ENCODE measurements around the gene C11orf98.

Gene C11orf98

DNA sequence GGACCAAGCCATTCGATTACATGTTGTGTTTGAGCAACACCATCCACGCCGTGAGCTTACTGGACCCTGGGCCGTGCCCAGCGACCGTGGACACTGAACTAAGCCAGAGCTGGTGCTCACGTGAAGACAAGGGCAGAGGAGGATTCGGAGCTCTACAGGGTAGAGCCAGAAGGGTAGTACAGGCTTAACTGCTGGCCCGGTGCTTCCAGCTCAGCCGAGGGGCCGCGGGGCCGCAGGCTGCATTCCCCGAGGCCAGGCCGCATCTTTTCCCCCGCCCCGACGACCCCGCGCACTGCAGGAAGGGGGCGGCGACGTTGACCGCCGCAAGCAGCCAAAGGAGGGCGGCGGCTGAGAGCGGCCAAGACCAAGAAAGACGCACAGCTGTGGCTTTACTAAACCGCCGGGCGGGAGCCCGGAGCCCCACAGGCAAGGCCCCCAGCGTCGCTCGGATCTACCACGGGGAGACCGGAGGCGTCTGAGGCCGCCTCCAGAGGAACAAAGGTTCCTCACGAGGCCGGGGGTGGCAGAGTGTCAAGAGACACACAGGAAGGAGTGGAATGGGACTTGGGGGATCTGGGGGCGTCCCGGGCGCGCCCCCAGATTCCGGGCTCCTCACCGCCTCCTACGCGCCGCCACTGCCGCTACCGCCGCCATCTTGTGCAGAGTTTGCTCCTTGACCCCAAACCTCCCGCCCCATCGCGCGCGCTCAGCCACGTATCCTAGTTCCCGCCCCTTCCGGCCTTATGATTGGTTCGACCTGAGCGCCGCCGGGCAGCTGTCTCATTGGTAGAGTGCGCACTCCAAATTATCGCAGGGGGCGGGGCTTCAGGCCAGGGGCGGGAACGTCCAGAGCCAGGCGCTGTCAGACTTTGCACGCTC is 18.8 kb downstream of the C11orf98 start, which contains the start of gene GANAB:
TSS of gene GANAB (minus strand) at position 668 of the 879 bp plus-strand sequence. CDS start at position 654, 14 bp downstream.
- POLR2A ChIA-PET, result interaction anchor here (0.6 to 3.5 kb wide), 10 partner anchors 14 to 210 kb away, joined by 3 to 46 read pairs (median 4); partner anchors contain the start of genes B3GAT3, C11orf98, CSKMT and LRRN4CL
- H3K4me3 ChIP-seq (ENCODE audit: low read depth, low read length), result peak within 1 kb of the TSS; percentile 91
- peak; percentile 87 for DNase-seq (ENCODE audit: low read depth, low spot score)
- TF ChIP-seq, protein P1, sequence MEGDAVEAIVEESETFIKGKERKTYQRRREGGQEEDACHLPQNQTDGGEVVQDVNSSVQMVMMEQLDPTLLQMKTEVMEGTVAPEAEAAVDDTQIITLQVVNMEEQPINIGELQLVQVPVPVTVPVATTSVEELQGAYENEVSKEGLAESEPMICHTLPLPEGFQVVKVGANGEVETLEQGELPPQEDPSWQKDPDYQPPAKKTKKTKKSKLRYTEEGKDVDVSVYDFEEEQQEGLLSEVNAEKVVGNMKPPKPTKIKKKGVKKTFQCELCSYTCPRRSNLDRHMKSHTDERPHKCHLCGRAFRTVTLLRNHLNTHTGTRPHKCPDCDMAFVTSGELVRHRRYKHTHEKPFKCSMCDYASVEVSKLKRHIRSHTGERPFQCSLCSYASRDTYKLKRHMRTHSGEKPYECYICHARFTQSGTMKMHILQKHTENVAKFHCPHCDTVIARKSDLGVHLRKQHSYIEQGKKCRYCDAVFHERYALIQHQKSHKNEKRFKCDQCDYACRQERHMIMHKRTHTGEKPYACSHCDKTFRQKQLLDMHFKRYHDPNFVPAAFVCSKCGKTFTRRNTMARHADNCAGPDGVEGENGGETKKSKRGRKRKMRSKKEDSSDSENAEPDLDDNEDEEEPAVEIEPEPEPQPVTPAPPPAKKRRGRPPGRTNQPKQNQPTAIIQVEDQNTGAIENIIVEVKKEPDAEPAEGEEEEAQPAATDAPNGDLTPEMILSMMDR (IDR thresholded peaks at IDR 0.05; ENCODE audit: insufficient read depth, low read length, missing control alignments), result no peak
- CTCF ChIA-PET, result interaction anchor here (1.0 to 2.7 kb wide), 6 partner anchors 11 to 251 kb away, joined by 3 to 11 read pairs (median 4); partner anchors contain the start of genes C11orf98 and CSKMT

DNA sequence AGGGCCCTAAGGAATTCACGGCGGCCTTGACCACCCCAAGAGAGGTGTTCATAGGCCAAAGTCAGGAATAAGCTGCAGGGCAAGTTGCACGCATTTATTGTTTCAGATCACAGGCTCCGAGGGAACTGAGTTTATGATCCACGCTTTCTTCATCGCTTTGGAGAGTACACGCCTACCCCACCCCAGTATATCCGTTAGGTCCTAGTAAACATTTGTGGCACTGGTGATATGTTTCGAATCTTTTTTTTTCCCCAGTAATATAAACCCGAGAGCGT is 19.4 kb downstream of the C11orf98 start:
- TF ChIP-seq, protein P1 (IDR thresholded peaks at IDR 0.05; ENCODE audit: insufficient read depth, low read length, missing control alignments), result no peak
- ChIA-PET POLR2A (interaction anchor here (0.6 to 3.5 kb wide), 6 partner anchors 13 to 195 kb away, joined by 3 to 46 read pairs (median 4); partner anchors contain the start of genes C11orf98, CSKMT, LRRN4CL and TUT1), CTCF (interaction anchor here (1.0 to 2.7 kb wide), 7 partner anchors 11 to 251 kb away, joined by 3 to 11 read pairs (median 4); partner anchors contain the start of genes C11orf98 and CSKMT)
- H3K4me3 ChIP-seq (ENCODE audit: low read depth, low read length), result peak overlapping the region; percentile 91
- DNase-seq (ENCODE audit: low read depth, low spot score), result no peak

DNA sequence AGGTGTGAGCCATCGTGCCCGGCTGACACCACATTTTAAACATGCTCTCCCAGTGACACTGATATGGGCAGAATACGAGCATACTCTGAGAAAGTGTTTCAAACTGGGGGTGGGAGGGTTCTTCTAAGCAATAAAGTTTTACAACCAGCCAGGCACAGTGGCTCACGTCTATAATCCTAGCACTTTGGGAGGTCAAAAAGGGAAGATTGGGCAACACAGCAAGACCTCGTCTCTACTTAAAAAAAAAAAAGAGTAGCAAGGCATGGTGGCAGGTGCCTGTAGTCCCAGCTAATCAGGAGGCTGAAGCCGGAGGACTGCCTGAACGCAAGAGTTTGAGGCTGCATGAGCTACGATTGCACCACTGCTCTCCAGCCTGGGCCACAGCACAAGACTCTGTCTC is 20.8 kb downstream of the C11orf98 start:
- no peak overlapping the region for H3K4me3 ChIP-seq (ENCODE audit: low read depth, low read length)
- POLR2A ChIA-PET, result interaction anchor here (1.5 to 3.5 kb wide), 3 partner anchors 9 to 23 kb away, joined by 6 to 46 read pairs (median 6); partner anchors contain the start of genes B3GAT3, C11orf98, CSKMT and INTS5
- DNase-seq (ENCODE audit: low read depth, low spot score), result no peak
- TF ChIP-seq, protein P1 (IDR thresholded peaks at IDR 0.05; ENCODE audit: insufficient read depth, low read length, missing control alignments), result no peak
- CTCF ChIA-PET, result interaction anchor here (1.4 to 2.7 kb wide), 2 partner anchors 9 to 16 kb away, joined by 4 to 11 read pairs; no protein-coding TSS in a partner anchor

DNA sequence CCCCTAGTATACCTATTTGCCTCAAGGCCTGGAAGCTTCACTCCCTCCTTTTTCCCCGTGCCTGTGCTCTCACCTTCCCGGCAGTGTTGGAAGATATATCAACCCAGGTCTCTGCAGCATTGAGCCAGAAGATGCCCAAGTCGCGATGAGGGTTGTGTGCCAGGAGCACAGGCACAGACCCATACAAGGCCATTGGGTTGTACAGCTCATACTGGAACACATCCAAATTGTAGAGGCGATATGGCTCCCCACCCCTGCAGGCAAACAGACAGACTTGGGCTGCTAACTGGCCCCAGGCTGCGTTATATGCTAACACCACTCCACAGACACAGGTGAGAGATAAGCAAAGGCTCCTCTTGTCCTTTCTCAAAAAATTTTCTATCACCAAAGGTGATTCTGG is 32.5 kb downstream of the C11orf98 start:
- POLR2A ChIA-PET, result interaction anchor here (0.5 to 0.7 kb wide), 2 partner anchors 20 kb away, joined by 3 read pairs; partner anchors contain the start of gene INTS5

DNA sequence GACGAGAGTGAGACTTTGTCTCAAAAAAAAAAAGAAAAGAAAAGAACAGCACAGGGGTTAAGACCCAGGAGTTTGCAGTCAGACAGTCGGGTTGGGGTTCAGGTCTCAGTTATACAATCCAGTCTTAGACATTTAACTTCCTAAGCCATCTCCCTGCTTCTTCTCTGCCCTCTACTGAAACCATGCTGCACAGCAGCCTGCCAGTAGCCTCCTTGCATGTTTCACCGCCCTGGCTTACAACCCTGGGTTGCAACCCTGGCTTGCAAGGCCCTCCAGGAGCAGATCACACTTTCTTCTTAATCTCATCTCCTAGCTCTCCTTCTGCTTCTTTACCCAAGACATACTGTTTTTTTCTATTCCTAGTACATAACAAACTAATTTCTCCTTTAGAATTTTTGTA is 37.3 kb downstream of the C11orf98 start:
- CTCF ChIA-PET, result interaction anchor here (1.0 to 1.5 kb wide), 2 partner anchors 17 to 34 kb away, joined by 3 to 4 read pairs; no protein-coding TSS in a partner anchor
- DNase-seq (ENCODE audit: low read depth, low spot score), result no peak
- POLR2A ChIA-PET, result interaction anchor here (1.0 kb wide), 1 partner anchor 36 kb away, joined by 3 read pairs; the partner anchor contains the start of gene TUT1
- TF ChIP-seq, protein P1 (IDR thresholded peaks at IDR 0.05; ENCODE audit: insufficient read depth, low read length, missing control alignments), result no peak
- no peak overlapping the region for H3K4me3 ChIP-seq (ENCODE audit: low read depth, low read length)

More for the DNA sequence above, 32.5 kb downstream of the C11orf98 start:
- no peak for DNase-seq (ENCODE audit: low read depth, low spot score)
- CTCF ChIA-PET, result interaction anchor here (0.9 to 1.2 kb wide), 2 partner anchors 9 to 10 kb away, joined by 3 to 5 read pairs; no protein-coding TSS in a partner anchor
- no peak overlapping the region for H3K4me3 ChIP-seq (ENCODE audit: low read depth, low read length)
- TF ChIP-seq, protein P1 (IDR thresholded peaks at IDR 0.05; ENCODE audit: insufficient read depth, low read length, missing control alignments), result no peak
